HG03521 (cell line): ENCODE measurements around the gene TRAPPC2.
"Not testable (repeated sequence)": the region's sequence is repeated elsewhere in the genome, so short reads cannot be mapped to it uniquely, and the experiment has no call there.

ENCODE experiments used
- ATAC-seq: cut with Tn5 transposase; IDR thresholded peaks from one replicate; pipeline ENCODE4 v1.9.1; 2021; ENCODE audit warnings: mild to moderate bottlenecking, moderate library complexity; ENCODE audit not compliant: unreplicated experiment

Gene TRAPPC2

DNA sequence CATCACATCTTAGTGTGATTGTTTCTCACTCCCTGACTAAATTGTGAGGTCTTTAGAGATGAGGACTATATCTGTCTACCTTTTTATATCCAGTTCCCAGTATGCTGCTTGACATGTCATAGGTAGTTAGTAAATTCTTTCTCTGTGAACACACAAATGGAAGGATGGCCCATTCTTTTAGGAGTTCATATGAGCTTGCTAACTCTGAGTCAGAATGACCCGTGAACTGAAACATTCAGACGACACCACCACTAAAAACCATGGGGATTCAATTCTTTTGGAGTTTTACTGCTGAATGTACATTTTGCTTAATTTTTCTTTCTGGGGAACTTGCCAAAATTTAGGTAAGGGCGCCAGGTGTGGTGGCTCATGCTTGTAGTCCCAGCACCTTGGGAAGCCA, 14.1 kb upstream of the TRAPPC2 start:
- ATAC-seq = no peak

- no peak for ATAC-seq
These were observed 13.4 kb upstream of the TRAPPC2 start for GRCh38 chrX:13747836-13748235.

DNA sequence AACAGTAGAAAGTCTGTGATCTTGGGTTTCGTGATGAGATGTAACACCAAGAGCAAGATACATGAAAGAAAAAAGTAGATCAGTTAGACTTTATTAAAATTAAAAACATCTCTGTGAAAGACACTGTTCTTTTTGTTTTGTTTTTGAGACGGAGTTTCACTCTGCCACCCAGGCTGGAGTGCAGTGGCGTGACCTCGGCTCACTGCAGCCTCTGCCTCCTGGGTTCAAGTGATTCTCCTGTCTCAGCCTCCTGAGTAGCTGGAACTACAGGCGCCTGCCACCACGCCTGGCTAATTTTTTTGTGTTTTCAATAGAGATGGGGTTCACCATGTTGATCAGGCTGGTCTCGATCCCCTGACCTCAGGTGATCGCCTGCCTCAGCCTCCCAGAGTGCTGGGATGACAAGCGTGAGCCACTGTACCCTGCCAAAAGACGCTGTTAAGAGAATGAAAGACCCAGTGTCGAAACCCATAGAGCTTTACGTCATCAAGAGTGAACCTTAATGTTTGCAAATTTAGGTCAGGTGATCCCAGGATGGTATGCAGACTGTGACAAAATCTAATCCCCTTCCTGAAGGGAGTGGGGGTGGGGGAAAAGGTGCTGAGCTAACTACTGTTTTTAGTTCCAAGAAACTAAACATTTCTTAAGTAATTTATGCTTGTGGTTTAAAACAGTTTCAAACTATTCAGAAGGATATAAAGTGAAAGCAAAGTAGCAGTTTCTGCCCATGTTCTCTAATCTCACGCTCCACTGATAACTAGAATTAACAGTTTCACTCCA, 8.2 kb upstream of the TRAPPC2 start:
- peak; percentile 82 for ATAC-seq

DNA sequence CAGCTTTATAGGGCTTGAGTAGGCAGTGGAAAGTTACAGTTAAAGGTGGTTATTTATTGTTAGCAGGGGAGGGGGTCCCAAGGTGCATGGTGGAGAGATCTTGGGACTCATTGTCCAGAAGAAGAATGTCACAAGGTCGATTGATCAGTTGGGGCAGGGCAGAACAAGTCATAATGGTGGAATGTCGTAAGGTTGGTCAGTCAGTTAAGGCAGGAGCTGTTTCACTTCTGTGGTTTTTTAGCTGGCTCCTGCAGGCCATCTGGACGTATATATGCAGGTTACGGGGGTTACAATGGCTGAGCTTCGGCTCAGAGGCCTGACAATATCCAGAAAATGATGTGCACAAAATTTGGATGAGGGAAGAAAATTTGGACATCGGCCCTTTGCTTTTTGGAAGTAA, 7.3 kb upstream of the TRAPPC2 start:
- no peak for ATAC-seq

DNA sequence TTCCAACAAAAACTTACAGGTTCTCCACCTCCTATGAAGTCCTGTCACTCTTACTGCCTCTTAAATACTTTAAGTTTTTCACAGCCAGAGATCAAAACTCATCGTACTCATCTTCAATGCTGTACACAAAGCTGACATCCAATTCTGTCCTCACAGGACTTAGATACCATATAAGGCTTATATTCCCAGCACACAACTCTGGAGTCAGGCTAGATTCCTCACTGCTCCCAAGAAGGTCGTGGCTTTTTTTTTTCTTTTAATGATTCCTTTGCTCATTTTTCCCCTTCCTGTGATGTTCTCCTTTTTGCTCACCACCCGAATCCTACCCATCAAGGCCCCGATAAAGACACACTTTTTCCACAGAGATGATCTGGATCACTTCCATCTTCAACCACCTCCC, 914 bp downstream of the TRAPPC2 start:
- no peak for ATAC-seq

DNA sequence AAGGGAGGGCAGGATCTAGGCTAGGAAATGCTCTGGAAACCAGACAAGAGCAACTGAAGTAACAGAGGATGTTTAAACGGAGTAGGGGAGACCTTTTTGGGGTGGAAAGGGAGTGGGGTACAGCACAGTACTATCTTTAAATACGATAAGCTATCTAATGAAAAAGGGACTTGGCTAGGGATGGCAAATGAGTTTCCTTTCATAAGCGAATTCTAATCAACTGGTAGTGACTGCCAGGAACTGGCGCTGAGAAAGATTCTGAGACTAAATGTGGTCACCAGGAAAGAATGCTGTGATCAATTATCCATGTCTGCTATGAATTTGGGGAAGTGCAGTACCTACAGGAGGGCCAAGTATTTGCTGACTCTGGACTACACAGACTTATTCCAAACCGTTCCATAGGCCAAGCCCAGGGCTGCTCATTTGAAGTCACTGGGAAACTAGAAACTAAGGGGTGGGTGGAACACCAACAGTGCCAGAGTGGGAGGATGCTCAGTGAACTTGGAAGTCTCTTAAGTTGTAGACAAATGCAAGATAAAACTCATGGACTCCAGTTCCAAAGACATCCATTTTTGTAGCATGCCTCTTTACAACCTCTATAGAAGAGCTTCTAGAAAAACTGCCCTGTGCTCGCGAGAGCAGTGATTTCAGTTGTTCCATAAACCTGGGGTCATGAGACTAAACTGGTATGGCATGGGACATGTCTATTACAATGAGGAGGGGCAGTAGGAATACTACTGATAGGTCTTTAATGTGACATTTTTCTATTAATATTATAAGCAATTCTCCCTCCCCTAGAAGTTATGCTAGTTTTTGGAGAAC, 2.0 kb downstream of the TRAPPC2 start:
- no peak for ATAC-seq

GRCh38 chrX:13730523-13730922, 3.9 kb downstream of the TRAPPC2 start:
- ATAC-seq = not testable (repeated sequence)

DNA sequence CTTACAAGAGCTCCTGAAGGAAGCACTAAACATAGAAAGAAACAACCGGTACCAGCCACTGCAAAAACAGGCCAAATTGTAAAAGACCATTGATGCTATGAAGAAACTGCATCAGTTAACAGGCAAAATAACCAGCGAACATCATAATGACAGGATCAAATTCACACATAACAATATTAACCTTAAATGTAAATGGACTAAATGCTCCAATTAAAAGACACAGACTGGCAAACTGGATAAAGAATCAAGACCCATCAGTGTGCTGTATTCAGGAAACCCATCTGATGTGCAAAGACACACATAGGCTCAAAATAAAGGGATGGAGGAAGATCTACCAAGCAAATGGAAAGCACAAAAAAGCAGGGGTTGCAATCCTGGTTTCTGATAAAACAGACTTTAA, 7.8 kb downstream of the TRAPPC2 start:
- ATAC-seq = not testable (repeated sequence)

DNA sequence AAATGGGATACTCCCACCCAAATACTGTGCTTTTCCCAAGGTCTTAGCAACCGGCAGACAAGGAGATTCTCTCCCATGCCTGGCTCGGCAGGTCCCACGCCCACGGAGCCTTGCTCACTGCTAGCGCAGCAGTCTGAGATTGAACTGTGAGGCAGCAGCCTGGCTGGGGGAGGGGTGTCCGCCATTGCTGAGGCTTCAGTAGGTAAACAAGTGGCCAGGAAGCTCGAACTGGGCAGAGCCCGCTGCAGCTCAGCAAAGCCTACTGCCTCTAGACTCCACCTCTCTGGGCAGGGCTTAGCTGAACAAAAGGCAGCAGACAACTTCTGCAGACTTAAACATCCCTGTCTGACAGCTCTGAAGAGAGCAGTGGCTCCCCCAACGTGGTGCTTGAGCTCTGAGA, 9.5 kb downstream of the TRAPPC2 start:
- ATAC-seq = not testable (repeated sequence)

DNA sequence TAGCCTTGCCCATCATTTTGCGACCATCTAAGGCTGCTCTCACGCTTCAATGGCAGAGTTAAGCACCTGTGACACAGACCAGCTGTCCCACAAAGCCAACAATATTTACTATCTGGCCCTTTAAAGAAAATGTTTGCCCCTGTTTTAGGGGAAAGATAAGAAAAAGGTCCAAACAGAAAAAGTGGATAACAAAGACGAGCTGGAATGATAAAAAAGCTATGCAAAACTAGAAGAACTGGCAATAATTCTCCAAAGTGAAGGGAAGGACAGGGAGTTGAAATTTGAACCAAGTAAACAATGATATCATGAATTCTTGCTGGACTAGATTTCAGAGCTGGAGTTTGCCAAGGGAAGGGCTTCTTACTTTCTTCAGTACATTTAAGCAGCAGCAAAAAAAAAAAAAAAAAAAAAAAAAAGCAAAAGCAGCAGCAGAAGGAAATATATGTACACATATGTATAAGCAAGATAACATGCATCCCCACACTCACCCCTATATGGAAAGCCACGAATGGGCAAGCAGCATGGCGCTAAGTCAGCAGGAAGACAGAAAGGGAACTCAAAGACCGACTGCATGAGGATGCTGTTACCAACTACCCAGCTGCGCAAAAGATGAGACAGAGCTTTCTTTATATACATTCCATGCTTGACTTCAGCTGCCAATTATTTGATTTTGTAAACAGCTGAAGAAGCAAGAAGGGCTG, 12.5 kb downstream of the TRAPPC2 start:
- no peak for ATAC-seq

DNA sequence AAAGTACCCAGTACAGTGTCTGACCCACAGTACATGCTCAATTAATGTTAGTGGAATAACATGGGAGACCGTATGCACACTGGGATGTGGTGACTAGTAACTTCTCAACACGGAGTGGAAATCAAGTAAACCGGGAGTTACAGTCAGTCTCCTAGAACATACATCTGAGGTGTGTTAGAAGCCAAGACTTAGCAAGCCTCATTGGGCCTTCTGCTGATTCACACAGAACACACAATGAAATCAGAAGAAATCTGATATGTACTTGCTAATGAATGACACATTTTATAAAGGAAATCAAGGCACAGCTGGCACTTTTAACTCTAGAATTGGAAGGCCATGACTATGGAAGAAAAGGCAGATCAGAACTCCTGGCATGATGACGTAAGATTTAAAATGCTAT, 13.0 kb downstream of the TRAPPC2 start:
- ATAC-seq = no peak

- ATAC-seq = no peak
These were observed 15.1 kb downstream of the TRAPPC2 start for GRCh38 chrX:13719192-13719856.

GRCh38 chrX:13717700-13718472, 16.5 kb downstream of the TRAPPC2 start:
- no peak for ATAC-seq

GRCh38 chrX:13716905-13717304, 17.5 kb downstream of the TRAPPC2 start:
- ATAC-seq = no peak

DNA sequence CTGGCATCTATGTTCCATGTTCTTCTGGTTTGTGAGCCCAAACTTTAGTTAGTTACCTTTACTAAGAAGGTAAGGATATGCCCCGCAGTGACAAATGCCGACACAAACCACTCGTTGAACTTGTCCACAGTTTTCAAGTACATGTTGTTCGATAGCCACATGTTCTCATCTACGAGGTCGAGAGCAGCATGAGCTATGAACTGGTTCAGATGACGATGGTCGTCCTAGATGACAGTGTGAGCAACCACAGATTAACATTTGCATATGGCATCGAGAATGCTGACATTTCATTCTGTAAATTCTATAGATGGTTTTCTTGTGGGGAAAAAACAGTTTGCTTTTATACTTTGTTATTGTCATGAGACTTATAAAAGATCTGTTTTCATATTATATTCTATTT, 18.0 kb downstream of the TRAPPC2 start:
- no peak for ATAC-seq

- no peak for ATAC-seq
These were observed 23.3 kb downstream of the TRAPPC2 start for GRCh38 chrX:13711141-13711540.

DNA sequence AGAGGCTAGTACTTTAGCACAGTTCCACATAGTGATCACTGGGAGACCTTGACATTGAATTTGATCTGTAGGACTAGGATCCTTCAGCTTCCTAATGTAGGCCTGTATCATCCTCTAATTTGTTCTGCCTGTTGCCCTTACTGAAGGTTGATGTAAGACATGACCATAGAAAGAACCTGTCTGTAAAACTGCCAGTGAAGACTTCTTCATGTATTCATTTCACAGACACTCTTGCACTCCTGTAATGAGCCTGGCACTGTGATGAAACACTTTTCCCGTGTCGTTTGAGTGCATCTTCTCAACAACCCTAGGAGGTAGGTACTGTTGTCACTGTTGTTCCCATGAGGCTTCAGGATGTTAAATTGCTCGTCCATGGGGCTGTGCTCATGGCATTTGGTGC, 30.8 kb downstream of the TRAPPC2 start:
- no peak for ATAC-seq

DNA sequence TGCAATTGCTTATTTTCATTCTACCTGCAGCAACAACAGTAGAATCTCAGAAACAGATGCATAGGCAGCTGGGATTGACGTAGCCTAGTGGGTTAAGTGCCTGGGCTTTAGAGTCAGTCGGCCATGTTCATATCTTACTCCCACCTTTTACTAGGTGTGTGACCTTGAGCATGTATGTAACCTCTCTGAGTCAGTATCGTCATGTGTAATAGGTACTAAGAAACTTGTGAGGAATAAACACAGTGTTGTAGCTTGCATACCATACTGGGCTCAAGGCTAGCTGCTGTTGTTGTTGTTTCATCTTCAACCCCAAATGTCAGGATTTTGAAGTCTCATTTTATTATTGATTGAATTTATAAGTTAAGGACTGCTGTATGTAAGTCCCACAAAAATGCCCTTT, 31.3 kb downstream of the TRAPPC2 start:
- no peak for ATAC-seq

GRCh38 chrX:13702111-13702789, 32.2 kb downstream of the TRAPPC2 start:
- ATAC-seq = no peak

DNA sequence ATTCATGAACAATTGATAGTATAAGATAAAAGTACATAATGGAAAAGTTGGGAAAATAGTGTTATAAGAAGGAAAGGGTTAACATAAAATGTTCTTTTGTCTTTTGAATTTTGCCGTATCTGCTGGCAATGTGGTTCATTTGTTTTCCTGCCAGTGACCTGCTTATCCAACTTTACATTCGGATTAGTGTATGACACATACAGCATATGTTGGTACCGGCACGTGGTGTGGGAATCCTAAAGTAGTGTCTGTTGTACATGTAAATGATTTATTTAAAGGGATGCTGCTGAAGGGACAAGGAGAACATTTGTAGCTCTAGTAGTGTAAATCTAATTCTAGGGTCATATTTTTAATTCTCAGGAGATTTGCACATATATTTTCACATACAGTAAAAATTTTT, 34.0 kb downstream of the TRAPPC2 start:
- no peak for ATAC-seq
